Activated gamma-delta T cell treated with anti-CD3 and anti-CD28 coated beads, Interleukin-2, amount 50 U/mL, for 16 hours (primary cell): Measurements from ENCODE around the gene MRPL9.
A peak's percentile ranks its signal among the peaks of the same experiment; 100 is the strongest.

Experiments
- DNase-seq: peaks from one replicate; pipeline ENCODE4 v3.0.0-alpha.2; 2020; ENCODE audit warnings: low read depth

Gene MRPL9

GRCh38 chr1:151729966-151730291, 33.4 kb downstream of the MRPL9 start:
- DNase-seq, result no peak

DNA sequence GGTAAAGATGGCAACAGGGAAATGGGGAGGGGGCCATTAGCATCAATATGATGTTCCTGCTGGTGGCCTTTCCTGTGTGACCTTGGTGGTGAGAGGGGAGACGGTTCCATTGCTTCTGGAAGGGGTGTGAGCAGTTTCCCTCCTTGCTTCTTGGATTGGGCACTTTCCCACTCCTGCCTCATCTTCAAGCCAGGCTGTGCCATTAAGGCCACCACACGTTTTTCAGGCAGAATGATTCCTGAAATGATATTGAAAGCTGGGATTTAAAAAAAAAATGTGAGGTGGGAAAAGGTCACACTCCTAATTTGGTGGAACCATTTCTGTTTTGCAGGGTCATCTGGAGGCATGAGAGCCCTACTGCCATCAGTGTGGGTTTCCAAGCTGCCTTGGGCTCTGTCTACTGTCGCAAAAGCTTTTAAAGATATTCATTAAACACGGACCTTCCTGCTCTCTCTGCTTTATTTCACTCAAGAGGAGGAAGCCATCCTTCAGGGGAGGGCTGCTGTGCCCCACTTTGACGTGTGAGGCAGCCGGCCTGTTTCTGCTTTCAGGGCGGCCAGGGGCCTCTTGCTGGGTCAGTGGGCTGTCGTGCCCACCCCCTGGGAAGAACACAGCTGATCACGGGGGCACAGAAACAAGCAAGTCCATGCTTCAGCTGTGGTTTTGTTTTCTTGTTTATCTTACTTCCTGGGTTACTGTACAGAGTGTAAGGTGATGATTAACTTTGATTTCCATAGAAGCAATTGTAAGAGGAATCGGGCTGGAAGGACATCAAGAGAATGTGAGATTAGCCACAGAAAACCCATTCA, 33.9 kb downstream of the MRPL9 start:
- DNase-seq, result no peak

DNA sequence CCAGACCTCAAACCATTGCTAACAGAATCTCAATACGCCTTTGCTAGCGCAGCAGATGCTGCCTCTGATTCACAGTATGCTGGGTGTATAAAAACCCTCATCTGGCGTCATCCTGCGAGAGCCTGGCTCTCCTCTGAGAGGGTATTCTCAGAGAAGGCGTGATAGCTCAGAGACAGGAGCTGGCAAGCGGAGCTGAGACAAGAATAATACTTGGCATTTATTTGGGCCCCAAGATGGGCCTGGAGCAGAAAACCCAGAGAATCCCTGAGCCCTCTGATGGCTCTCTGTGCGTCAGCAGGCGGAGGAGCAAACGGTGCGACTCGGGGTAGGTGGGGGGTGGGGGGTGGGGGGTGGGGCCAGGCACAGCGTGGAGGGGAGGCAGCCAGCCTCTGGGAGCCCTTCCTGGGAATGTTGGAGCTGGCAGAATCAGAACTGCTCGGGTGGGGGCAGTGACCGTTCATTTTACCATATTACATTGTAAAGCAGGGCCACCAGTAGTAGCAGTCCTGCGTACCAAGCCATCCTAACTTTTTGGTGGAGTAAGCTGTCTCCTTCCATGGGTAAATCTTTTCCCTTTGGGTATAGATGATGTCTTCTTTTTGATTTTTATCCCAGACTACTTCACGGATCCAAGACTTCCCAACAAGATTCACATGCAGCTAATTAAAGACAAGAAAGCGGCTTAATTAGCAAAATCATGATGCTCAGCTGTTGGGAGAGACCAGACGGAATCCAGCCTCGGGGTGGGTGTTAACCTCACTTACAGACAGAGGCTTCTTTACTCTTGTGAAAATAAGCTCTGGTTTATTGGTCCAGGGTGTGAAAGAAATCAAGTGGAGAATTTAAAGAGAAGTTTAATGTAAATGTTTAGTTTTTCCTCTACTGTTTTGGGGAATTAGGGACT, 34.9 kb downstream of the MRPL9 start:
- DNase-seq, result no peak

- no peak for DNase-seq
Observed at GRCh38 chr1:151723726-151724370, 39.4 kb downstream of the MRPL9 start.

GRCh38 chr1:151721788-151722510, 41.3 kb downstream of the MRPL9 start:
- no peak for DNase-seq

GRCh38 chr1:151720974-151721787, 42.1 kb downstream of the MRPL9 start, which contains the start of gene RIIAD1:
Gene RIIAD1, plus strand, starts transcription at chr1:151721522. Its CDS starts 15 bp downstream, at chr1:151721537.
- DNase-seq, result peak; percentile 10

DNA sequence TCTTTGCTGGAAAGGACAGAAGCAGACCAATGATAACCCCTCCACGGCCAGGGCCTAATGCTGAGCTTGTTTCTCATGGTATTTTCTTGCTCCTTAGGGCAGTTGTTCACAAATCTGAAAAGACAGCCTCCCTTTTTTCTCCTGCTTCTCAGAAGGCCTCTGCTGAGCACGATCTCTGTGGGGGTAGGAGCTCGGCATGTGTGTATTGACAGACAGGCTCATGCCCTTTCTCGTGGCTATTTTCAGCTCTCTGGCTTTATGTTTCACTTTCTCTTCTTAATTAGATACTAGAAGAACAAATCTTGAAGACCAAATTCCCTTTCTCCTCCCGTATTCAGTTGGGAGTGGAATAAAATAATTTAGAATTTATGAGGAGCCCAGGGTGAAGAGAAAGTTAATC, 42.7 kb downstream of the MRPL9 start:
- no peak for DNase-seq

DNA sequence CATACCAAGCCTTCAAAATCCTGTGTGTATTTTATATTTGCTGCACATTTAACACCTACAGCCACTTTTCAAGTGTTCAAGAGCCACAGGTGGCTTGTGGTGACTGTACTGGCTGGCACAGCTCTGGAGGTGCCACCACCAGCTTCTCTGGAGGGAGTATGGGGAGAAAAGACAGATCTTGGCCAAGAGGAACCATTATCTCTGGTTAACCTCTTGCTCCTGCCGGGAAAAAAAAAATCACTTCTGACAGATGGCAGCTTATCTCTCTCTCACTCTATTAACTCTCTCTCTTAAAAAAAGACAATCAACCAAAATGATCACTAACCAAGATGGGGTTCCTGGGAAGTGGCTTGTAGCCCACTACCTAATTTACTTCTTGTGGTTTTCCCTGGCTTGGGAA, 43.2 kb downstream of the MRPL9 start:
- no peak for DNase-seq

- DNase-seq, result no peak
Observed at GRCh38 chr1:151718666-151719065, 44.6 kb downstream of the MRPL9 start.

DNA sequence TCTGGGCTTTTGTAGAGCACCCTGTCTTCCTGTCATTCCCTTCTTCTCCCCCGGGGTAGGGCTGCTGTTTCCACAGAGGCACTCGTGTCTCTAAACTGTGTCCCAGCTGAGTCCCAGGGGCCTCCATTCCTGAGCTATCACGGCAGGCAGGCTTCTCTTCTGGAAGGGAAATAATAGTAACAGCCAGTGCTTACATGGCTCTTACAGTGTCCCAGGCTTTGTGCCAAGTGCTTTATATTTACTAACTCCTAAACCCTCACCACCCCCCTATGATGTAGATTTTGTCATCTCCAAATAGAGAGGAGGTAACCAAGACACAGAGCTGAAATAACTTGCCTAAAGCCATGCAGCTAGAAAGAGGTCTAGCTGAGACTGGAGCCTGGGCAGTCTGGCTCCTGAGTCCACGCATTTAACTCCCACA, 45.3 kb downstream of the MRPL9 start:
- no peak for DNase-seq

DNA sequence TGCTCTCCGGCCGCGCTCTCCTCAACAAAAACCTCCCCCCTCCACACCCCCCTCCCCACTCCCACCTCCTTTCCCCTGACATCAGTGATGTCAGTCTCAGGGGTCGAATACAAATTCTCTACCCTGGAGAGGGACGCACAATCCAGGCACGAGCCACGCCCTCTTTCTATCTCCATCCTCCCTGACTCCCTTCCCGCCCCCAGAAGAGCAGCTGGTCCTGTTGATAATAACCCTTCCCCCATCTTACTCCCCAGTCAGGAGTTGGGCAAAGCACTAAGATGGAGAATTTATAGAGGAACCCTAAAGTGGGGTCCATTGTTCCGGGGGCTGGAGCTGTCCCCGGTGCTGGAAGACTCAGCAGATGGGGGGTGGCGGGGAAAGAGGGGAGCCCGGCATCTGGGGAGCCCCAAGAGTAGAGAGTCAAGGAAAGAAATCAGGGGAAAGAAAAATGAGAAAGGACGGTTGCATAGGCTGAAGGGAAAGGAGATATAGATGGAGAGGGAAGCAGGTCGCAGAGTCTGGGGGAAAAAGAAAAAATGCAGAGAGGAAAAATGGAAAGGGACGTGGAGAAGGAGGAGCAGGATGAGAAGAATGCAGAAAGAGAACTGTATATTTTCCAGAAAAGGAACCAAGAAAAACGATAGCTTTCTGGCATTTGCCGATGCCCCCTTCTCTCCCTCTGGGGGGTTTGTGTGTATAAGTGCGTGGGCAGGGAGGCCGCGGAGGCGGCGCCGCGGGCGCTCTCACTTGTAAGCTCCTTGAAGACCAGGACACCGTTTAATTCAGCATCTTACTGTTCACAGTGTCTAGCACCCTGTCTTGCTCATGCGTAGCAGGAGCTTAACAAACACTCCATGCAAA, 46.3 kb downstream of the MRPL9 start, which contains the start of gene CELF3:
TSS of gene CELF3 (minus strand) at position 33 of the 861 bp plus-strand sequence. CDS start 783 bp downstream, outside the sequence.
- no peak for DNase-seq

GRCh38 chr1:151716405-151716762, 46.9 kb downstream of the MRPL9 start:
- DNase-seq, result no peak

DNA sequence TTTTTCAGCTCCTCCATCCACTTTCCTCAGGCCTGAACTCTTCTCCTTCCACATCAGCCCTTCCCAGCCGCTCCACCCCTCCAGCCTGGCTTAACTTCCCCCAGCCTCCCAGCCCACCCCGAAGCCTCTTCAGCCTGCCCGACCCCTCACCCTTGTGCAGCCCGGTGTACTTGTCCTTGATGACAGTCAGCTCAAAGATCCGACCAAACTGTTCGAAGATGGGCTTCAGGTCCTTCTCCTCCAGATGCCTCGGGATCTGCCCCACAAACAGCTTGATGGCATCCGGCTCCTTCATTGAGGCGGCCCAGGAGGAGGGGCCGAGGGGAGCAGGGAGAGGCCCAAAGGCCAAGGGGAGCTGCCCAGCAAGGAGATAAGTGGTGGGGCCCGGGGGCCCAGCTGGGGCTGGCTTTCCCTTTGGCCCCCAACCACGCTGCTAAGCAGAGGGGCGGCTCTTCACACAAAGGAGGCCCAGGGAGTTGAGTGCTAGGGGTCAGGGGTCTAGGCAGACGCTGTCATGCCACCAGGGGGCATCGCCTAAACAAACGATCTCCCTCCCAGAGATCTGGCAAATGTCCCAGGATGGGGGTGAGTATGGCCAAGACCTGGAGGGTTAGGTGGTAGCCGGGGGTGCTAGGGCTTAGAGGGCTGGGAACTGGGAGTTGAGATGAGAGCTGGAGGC, 47.4 kb downstream of the MRPL9 start:
- no peak for DNase-seq

DNA sequence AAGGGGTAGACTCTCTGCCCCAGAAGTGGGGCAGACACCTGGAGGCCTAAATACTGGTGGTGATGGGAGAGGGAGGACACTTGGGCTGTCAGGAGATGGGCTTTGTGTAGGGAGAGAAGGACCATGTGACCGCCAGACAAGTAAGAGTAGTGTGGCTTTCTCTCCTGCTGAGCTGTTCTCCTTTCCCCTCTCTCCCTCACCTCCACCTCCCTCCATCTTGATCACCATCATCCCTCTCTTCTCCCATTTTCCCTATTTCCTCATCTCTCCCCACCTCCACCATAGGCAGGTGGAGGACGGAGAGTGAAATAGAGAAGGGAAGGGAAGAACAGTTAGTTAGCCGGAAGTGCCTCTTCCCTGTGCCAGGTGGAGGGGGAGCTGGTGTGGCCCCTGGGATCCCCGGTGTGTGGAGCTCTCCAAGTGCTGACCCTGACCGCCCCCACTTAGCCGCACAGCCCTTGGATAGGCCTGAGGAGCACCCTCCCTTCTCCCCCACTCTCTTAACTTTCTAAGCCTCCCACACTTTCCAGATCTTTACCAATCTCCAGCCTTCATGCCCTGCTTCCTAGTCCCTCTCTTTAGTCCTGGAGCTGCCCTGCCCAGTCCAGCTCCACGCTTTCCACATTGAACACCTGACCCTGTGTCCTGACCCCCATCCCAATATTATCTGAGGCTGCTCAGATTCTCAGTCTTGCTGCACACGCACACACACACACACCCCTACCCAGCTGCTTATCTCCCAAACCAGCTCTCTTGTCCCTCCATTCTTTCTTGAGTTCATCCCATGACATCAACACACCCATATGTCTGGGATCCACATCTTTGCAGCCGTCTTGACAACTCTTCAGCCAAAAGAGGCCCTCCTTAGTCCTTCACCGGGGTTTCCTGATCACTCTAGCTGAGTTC, 48.2 kb downstream of the MRPL9 start:
- no peak for DNase-seq

DNA sequence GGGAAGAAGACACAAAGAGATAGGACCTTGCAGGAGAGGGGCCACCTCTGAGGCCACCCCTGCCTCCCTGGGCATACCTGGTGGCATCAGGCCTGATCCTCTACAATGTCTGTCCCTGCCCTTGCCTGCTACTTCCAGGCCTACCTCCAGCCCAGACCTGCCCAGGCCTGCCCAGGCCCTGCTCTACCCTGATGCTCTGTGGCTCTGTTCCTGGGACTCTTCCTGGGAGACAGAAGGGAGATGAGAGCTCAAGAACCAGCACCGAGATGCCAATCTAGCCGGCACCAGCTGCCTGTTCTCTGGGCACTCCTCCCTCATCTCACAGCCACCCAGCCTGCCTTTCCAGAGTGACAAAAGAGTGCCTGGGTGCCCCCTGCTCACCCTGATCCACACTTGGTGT, 49.4 kb downstream of the MRPL9 start:
- DNase-seq, result no peak

DNA sequence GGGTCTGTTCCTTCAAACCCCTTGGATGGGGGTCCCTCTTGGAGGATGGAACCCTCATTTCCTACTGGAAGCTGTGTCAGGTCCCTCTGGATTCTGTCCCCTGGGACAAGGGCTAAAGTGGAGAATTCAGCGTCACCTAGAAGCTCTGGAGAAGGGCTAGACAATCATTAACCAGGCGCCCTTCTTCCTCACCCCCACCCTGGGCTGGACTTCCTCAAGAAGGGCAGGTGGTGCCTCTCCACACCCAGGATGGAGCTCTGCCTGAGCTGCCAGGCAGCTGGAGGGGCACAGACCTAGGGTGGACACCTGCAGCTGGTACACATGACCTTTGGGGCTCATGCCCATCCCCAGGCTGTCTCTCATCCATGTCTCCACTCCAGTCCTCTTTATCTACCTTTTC, 50.3 kb downstream of the MRPL9 start:
- DNase-seq, result no peak

- DNase-seq, result no peak
Observed at GRCh38 chr1:151711951-151712350, 51.3 kb downstream of the MRPL9 start.

DNA sequence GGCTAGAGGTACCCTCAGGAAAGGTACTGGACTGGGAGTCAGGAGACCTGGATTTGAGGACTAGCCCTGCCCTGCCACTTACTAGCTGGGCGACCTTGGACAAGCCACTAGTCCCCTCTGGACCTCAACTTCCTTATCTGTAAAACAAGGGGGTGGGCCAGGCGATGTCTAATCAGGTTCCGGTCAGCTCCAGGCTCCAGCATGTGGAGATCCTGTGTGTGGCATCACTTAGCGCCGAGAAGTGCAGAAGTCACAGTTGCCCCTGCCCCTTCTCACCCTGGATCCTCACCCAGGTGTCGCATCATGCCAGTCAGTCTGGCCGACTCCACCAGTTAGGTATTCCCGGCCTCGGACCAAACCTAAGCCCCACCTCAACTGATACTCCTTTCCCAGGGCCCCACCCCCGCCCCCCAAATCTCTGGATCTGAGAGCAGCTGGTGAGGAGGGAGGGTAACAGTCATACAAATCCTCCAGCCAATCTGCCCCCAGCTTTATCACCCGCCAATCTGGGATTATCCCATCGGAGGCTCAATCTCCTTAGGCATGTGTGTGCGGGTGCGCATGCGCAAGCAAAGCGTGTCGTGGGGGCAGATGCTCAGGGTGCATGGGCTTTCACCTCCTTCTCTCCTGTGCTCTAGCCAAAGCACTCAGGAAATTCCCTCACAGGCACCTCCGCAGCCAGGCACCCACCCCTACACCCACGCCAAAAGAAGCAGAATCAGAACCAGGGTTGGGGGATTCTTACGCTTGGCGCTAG, 52.1 kb downstream of the MRPL9 start:
- no peak for DNase-seq
